Stimulated activated memory B cell treated with anti-CD40 and anti-IgM and Interleukin-4, amounts not matched to agents 10 μg/mL and 1 μg/mL and 100 μg/mL, for 72 hours (primary cell): Measurements from ENCODE around the gene SPEM1.

Experiments
- ATAC-seq: fragments of 150-1000 bp; cut with Tn5 transposase; 2 replicates; pipeline ENCODE4 v1.10.0; 2021
- H3K27ac Mint-ChIP-seq: one replicate; pipeline ENCODE4 v1.8.0; 2022; ENCODE audit warnings: mild to moderate bottlenecking, mixed read lengths
- H3K27me3 Mint-ChIP-seq: one replicate; pipeline ENCODE4 v1.8.0; 2022; ENCODE audit warnings: mixed read lengths
- H3K36me3 Mint-ChIP-seq: one replicate; pipeline ENCODE4 v1.8.0; 2022; ENCODE audit warnings: mixed read lengths
- H3K4me1 Mint-ChIP-seq: one replicate; pipeline ENCODE4 v1.8.0; 2022; ENCODE audit warnings: mixed read lengths
- H3K4me3 Mint-ChIP-seq: one replicate; pipeline ENCODE4 v1.8.0; 2022; ENCODE audit warnings: mild to moderate bottlenecking, moderate library complexity, mixed read lengths
- H3K9me3 Mint-ChIP-seq: one replicate; pipeline ENCODE4 v1.8.0; 2022; ENCODE audit warnings: mixed read lengths

Gene SPEM1

DNA sequence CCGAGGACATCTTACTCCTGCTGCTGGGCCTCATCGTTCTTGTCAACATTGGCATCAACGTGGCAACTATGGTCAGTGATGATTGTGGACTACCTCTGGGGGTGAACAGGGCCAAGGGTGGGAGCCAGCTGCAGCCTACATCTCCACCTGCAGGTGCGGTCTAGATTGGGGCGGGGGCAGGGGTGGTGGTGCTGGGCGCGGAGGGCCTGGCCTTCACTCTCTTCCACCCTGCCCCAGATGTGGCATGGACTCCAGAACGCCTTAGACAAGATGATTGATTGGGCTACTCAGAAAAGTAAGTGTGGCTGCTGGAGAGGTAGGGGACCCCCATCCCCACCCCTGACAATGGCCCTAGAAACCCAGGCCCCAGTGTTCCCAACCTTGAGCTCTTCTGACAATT lies 5.6 kb downstream of the SPEM1 start:
- Mint-ChIP-seq H3K27ac (no peak overlapping the region), H3K9me3 (no peaks in the 10 kb centered on the region), H3K27me3 (no peaks in the 10 kb centered on the region), H3K4me1 (no peaks in the 10 kb centered on the region), H3K4me3 (no peak overlapping the region), H3K36me3 (no peaks in the 10 kb centered on the region)
- no peak for ATAC-seq

DNA sequence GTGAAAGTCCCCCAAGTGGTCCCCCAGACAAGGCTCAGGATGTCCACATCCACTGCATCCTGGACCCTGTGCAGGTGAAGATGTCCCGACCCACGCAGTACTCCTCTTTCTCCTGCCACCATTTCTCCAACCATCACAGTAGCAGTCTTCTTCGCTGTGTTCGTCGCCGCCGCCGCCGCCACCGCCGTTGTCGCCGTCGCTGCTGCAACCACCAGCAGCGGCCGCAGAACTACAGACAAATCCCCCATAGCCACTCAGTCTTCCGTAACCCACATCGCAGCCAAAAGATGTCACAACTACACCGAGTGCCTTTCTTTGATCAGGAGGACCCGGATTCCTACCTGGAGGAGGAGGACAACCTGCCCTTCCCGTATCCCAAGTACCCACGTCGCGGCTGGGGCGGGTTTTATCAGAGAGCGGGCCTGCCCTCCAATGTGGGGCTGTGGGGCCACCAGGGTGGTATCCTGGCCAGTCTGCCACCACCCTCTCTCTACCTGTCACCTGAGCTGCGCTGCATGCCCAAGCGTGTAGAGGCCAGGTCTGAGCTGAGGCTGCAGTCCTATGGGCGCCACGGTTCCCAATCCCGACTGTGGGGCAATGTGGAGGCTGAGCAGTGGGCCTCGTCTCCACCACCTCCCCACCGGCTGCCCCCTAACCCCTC lies 6.2 kb downstream of the SPEM1 start:
- Mint-ChIP-seq H3K27ac (no peak overlapping the region), H3K4me1 (no peaks in the 10 kb centered on the region), H3K27me3 (no peaks in the 10 kb centered on the region), H3K9me3 (no peaks in the 10 kb centered on the region), H3K4me3 (no peak overlapping the region), H3K36me3 (no peaks in the 10 kb centered on the region)
- no peak for ATAC-seq

DNA sequence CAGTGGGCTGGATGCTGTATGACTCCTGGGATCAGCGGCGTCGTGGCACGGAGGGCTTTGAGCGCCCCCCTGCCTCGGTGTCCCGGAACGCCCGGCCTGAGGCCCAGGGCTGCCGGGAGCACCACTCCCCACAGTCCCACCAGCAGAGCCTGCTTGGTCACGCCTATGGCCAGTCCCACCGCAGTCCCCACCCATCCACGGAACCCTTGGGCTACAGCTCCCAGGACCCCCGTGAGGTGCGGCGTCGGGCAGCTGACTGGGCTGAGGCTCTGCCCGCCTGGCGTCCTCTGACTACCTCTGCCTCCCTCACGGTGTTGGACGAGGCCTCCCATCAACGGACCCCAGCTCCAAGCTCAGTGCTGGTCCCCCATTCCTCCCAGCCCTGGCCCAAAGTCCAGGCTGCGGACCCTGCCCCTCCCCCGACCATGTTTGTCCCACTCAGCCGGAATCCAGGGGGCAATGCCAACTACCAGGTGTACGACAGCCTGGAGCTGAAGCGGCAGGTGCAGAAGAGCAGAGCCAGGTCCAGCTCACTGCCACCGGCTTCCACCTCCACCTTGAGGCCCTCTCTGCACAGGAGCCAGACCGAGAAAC lies 6.9 kb downstream of the SPEM1 start:
- Mint-ChIP-seq H3K4me3 (no peak overlapping the region), H3K4me1 (no peaks in the 10 kb centered on the region), H3K27me3 (no peaks in the 10 kb centered on the region), H3K27ac (no peak overlapping the region), H3K36me3 (no peaks in the 10 kb centered on the region), H3K9me3 (no peaks in the 10 kb centered on the region)
- ATAC-seq: no peak

DNA sequence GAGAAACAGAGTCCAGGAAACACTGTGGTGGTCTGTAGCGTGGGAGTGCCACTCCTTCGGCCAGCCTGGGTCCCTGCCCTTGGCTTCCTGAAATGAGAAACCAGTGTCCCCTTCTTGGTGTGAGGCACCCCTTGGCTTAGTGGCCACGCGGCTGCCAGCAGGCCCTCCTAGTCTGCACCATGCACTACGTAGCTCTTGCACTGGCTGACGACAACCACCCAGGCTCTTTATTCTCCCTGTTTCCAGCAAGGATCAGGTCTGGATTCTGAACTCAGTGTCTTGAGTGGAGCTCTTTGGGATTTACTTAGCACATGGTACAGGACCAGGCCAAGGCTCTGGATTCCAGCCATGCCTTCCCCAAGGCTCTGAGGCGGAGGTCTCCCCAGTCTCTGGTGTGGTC lies 7.4 kb downstream of the SPEM1 start:
- H3K4me1 Mint-ChIP-seq: no peaks in the 10 kb centered on the region
- H3K27ac Mint-ChIP-seq: no peak overlapping the region
- H3K36me3 Mint-ChIP-seq: no peaks in the 10 kb centered on the region
- ATAC-seq: no peak
- H3K27me3 Mint-ChIP-seq: no peaks in the 10 kb centered on the region
- no peak overlapping the region for H3K4me3 Mint-ChIP-seq
- H3K9me3 Mint-ChIP-seq: no peaks in the 10 kb centered on the region

DNA sequence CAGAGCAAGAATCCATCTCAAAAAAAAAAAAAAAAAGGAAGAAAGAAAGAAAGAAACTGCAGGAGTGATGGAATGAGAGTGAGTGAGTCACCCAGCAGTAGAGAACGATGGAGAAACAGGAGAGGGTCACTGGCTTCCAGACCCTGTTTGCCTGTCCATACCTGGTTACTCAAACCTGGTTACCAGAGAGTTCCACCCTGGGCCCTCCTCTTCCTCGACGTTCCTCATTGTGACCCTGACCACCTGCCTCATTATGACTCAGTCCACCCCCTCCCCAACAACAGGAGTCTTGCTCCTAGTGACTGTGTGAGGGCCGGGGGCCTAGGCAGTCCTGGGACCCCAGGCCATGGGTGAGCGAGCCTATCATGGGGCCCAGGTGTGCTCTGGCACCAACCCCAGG lies 8.4 kb downstream of the SPEM1 start, which contains the start of gene SPEM3:
Gene SPEM3 (plus strand): TSS at position 301 of the 400 bp plus-strand sequence. CDS start 46 bp downstream, at position 347.
- Mint-ChIP-seq H3K27ac (no peak within 1 kb of the TSS), H3K36me3 (no peaks in the 10 kb centered on the region), H3K4me1 (no peaks in the 10 kb centered on the region), H3K27me3 (no peaks in the 10 kb centered on the region), H3K9me3 (no peaks in the 10 kb centered on the region), H3K4me3 (no peak within 1 kb of the TSS)
- ATAC-seq: no peak

DNA sequence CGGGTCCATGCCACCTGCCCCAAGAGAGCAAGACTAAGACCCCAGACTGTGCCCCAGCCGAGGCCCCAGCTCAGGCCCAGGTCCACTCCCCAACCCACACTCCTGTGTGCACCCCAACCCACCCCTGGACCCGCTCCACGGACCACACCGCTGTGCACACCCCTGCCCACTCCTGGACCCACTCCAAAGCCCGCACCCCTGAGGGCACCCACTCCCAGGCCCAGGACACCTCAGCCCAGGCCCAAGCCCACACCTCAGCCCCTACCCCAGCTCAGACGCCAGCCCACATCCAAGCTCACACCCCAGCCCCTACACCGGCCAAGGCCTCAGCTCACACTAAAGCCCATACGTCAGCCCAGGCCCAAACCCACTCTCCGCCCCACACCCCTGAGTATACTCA lies 9.6 kb downstream of the SPEM1 start:
- Mint-ChIP-seq H3K27ac (no peak overlapping the region), H3K27me3 (no peaks in the 10 kb centered on the region), H3K4me1 (no peaks in the 10 kb centered on the region), H3K36me3 (no peaks in the 10 kb centered on the region), H3K4me3 (no peak overlapping the region), H3K9me3 (no peaks in the 10 kb centered on the region)
- peak; percentile 15 for ATAC-seq

DNA sequence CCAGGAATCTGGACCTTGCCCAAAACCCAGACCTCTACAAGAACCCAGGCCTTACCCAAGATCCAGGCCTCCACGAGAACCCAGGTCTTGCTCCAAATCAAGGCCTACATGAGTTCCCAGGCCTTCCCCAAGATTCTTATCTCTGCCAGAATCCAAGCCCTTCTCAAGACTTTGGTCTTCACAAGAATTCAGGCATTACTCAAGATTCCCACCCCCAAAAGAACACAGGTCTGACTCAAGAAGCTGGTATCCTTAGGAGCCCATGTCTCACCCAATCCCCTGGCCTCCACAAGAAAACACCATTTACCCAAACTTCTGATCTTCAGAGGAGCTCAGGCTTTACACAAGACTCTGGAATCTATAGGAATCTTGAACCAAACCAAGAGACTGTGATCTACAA lies 11.1 kb downstream of the SPEM1 start:
- ATAC-seq: no peak
- H3K4me3 Mint-ChIP-seq: no peak overlapping the region
- H3K9me3 Mint-ChIP-seq: no peaks in the 10 kb centered on the region
- peaks cover 5% of the 10 kb centered on the region for H3K4me1 Mint-ChIP-seq
- H3K27me3 Mint-ChIP-seq: no peaks in the 10 kb centered on the region
- H3K27ac Mint-ChIP-seq: no peak overlapping the region
- H3K36me3 Mint-ChIP-seq: no peaks in the 10 kb centered on the region

DNA sequence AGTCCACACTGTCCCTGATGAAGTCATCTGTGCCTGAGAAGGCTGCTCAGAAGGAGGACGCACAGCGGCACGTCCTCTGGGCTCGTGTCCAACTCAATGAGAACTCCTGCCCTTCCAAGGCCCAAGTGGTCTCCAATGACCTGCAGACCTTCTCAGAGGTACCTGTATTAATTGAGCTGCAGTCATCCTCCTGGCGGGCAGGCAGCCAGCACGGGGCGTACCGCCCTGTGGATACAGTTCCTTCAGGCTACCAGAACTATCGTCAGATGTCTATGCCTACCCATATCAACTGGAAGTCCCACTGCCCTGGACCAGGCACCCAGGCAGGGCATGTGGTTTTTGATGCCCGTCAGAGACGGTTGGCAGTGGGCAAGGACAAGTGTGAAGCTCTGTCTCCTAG lies 12.2 kb downstream of the SPEM1 start:
- Mint-ChIP-seq H3K4me1 (peaks cover 13% of the 10 kb centered on the region), H3K27me3 (no peaks in the 10 kb centered on the region), H3K36me3 (peaks cover 6% of the 10 kb centered on the region), H3K9me3 (no peaks in the 10 kb centered on the region), H3K4me3 (no peak overlapping the region), H3K27ac (no peak overlapping the region)
- ATAC-seq: no peak

DNA sequence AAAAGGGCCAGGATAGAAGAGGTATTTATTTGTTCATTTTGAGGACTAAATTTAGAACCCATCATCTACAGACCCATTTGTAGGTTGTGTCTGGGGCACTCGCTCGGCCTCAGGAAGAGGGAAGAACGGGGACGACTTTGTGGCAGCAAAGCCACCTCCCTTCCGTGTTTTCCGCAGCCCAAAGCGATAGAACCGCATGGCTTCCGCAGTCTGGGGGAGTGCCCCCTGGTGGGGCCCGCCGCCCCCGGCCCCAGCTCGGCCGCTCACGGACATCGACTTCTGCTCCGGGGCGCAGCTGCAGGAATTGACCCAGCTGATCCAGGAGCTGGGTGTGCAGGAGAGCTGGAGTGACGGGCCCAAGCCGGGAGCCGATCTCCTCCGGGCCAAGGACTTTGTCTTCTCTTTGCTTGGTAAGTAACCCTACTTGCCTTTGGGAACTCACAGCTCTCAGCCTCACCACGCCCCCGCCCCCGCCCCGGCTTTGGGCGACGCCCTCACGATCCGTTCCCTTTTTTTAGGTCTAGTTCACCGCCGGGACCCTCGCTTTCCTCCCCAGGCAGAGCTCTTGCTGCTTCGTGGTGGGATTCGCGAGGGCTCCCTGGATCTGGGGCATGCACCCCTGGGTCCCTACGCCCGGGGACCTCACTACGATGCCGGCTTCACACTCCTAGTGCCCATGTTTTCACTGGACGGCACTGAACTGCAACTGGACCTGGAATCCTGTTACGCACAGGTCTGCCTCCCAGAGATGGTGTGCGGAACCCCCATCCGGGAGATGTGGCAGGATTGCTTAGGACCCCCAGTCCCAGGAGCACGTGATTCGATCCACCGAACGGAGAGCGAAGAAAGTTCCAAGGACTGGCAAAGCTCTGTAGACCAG lies 15.8 kb downstream of the SPEM1 start:
- Mint-ChIP-seq H3K4me3 (peak overlapping the region; percentile 90), H3K4me1 (peaks cover 43% of the 10 kb centered on the region)

DNA sequence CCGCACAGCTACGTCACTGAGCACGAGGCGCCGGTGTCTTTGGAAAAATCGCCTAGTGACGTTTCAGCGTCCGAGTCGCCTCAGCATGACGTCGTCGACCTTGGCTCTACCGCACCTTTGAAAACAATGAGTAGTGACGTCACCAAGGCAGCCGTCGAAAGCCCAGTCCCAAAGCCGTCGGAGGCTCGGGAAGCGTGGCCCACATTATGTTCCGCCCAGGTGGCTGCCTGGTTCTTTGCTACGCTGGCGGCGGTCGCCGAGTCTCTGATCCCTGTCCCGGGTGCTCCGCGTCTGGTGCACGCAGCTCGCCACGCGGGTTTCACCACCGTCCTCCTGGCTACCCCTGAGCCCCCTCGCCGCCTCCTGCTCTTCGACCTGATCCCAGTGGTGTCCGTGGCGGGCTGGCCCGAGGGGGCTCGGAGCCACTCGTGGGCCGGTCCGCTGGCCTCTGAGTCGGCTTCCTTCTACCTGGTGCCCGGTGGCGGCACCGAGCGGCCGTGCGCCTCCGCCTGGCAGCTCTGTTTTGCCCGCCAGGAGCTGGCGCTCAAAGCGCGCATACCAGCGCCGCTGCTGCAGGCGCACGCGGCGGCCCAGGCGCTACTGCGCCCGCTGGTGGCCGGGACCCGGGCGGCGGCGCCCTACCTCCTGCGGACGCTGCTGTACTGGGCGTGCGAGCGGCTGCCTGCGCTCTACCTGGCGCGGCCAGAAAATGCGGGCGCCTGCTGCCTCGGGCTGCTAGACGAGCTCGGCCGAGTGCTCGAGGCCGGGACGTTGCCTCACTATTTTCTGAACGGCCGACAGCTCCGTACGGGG lies 16.6 kb downstream of the SPEM1 start:
- ATAC-seq: peak; percentile 68
- Mint-ChIP-seq H3K36me3 (peaks cover 21% of the 10 kb centered on the region), H3K9me3 (no peaks in the 10 kb centered on the region), H3K27me3 (peaks cover 36% of the 10 kb centered on the region), H3K27ac (peak overlapping the region; percentile 81), H3K4me1 (peaks cover 43% of the 10 kb centered on the region), H3K4me3 (peak overlapping the region; percentile 90)

More for the DNA sequence above, 15.8 kb downstream of the SPEM1 start:
- ATAC-seq: peak; percentile 37
- peaks cover 21% of the 10 kb centered on the region for H3K36me3 Mint-ChIP-seq
- H3K9me3 Mint-ChIP-seq: no peaks in the 10 kb centered on the region
- peak overlapping the region; percentile 81 for H3K27ac Mint-ChIP-seq
- H3K27me3 Mint-ChIP-seq: peaks cover 32% of the 10 kb centered on the region

DNA sequence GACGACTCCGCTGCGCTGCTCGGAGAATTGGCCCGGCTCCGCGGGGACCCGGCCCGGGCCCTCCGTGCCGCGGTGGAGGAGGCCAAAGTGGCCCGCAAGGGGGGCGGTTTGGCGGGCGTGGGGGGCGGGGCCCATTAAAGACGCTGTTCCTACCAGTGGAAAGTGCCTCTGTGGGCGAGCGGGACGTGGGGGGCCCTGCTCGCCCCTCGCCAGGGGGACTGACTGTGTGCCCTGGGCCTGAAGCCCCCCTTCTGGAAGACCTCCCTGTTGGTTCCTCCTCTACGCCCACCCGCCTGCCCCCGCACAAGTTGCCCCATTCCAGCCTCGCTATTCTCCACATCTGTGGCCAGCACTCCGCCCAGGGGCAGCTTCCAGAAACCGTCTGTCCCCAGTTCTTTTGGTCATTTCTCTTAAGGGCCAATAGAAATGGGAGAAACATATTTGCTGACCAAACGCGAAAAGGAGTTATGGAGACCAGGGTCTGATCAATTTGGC lies 17.3 kb downstream of the SPEM1 start:
- Mint-ChIP-seq H3K27ac (no peak overlapping the region), H3K27me3 (peaks cover 43% of the 10 kb centered on the region), H3K4me1 (peaks cover 43% of the 10 kb centered on the region), H3K9me3 (no peaks in the 10 kb centered on the region), H3K36me3 (peaks cover 21% of the 10 kb centered on the region), H3K4me3 (peak overlapping the region; percentile 90)
- no peak for ATAC-seq

DNA sequence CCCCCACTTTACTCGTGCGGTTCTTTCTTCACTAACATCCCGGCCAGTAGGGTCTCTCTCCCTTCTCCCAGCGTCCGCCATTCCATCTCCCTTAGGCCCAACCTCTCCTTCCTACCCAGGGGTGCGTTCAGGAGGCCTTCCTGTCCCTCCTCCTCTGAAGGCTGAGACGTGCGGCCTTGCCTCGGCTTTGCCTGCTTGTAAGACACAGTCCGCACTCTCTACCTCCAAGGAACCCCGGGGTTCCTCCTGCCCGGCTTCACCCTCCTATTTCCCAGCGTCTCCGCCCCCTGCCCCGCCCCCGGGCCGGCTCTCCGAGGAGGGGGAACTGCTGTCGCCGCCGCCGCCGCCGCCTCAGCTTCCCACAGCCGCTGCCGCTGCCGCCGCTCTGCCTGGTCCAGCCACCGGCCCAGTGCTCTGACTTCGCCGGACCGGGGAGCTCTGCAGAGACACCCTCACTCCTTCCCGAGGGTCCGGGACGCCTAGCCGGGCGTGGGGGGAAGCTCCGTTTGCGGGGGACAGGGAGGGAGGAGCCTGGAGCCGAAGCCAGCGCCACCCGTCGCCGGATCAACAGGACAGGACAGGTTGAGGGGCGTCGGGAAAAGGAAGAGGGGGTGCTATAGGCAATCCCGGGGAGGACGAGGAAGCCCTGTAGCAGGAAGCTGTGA lies 18.0 kb downstream of the SPEM1 start:
- H3K4me3 Mint-ChIP-seq: peak overlapping the region; percentile 59
- peaks cover 43% of the 10 kb centered on the region for H3K4me1 Mint-ChIP-seq
- no peak overlapping the region for H3K27ac Mint-ChIP-seq
- H3K27me3 Mint-ChIP-seq: peaks cover 49% of the 10 kb centered on the region
- no peak for ATAC-seq
- H3K9me3 Mint-ChIP-seq: no peaks in the 10 kb centered on the region
- peaks cover 21% of the 10 kb centered on the region for H3K36me3 Mint-ChIP-seq

DNA sequence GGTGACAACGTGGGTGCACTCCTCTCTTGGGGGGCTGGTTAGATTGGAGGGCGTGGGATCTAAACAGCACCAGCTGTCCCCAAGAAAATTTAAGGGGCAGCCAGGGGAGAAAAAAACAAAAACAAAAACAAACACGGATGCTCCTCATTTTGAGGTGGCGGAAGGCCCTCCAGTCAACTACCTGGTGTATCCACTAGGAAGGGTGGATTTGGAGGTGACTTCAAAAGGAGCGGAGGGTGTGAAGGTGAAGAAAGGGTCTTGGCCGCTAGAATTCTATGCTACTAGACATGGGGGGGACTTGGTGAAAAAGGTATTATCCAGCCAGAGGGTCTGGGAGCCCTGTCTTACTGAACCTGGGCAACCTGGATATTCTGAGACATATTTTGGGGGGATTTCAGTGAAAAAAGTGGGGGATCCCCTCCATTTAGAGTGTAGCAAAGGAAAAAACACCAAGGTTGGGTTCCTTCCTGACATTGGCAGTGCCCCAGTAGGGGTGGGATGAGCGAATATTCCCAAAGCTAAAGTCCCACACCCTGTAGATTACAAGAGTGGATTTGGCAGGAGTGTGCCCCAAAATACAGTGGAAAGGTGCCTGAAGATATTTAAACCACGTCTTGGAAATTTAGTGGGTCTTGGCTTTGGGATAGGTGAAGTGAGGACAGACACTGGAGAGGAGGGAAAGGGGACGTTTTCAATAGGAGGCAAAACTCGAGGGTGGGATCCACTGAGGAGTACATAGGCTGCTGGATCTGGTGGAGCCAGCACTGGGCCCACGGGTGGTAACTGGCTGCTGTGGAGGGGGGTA lies 18.7 kb downstream of the SPEM1 start:
- Mint-ChIP-seq H3K4me1 (peaks cover 43% of the 10 kb centered on the region), H3K27me3 (peaks cover 57% of the 10 kb centered on the region), H3K36me3 (peaks cover 21% of the 10 kb centered on the region), H3K4me3 (peak overlapping the region; percentile 59), H3K9me3 (no peaks in the 10 kb centered on the region), H3K27ac (no peak overlapping the region)
- no peak for ATAC-seq
